ENCODE data around the gene SEMA7A. TPM values are rescaled to one million over a fixed set of nuclear protein-coding genes. Genes with fewer than 3 reads are reported as not detected.

SEMA7A gene
- total RNA-seq, 1 donor from 2014 or later: 178 TPM

DNA sequence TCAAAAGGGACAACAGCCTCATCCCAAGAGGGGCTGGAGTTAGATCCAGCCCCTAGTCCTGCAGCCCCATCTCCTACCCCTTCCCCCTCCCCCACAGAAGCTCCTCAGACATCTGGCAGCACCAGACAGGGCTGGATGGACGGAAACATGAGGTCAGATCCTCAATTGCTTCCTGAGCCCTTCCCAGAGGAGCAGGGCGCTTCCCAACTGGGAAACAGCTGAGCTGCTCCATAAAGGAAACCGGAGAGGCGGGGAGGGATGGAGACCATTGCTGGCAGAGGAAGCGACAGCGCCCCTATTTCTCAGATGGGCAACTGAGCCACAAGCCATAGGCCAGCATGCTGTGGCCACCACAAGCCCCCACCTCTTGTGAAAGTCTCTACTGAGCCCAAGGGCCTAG is 48.0 kb downstream of the SEMA7A start:
- ATAC-seq (ENCODE audit: low read depth) (no peak), DNase-seq (no peak)
- Mint-ChIP-seq H3K9me3 (no peaks in the 10 kb centered on the region), H3K36me3 (ENCODE audit: low read depth) (no peaks in the 10 kb centered on the region), H3K27ac (peak overlapping the region; percentile 97), H3K4me1 (peaks cover 84% of the 10 kb centered on the region), H3K27me3 (no peaks in the 10 kb centered on the region), H3K4me3 (peak overlapping the region; percentile 75)
- POLR2A ChIA-PET: interaction anchor here (0.5 to 14.2 kb wide), 11 partner anchors 10 to 1352 kb away, joined by 3 to 563 read pairs (median 6); partner anchors contain the start of gene SEMA7A
- intact Hi-C loops (cut with micrococcal nuclease): loop anchor here (1.0 kb wide), 3 partner anchors 11 to 76 kb away; partner anchors contain the start of gene UBL7
- CTCF ChIA-PET: interaction anchor here (1.3 to 12.5 kb wide), 5 partner anchors 9 to 402 kb away, joined by 4 to 403 read pairs (median 29); partner anchors contain the start of gene SEMA7A
- TF ChIP-seq, protein P1, sequence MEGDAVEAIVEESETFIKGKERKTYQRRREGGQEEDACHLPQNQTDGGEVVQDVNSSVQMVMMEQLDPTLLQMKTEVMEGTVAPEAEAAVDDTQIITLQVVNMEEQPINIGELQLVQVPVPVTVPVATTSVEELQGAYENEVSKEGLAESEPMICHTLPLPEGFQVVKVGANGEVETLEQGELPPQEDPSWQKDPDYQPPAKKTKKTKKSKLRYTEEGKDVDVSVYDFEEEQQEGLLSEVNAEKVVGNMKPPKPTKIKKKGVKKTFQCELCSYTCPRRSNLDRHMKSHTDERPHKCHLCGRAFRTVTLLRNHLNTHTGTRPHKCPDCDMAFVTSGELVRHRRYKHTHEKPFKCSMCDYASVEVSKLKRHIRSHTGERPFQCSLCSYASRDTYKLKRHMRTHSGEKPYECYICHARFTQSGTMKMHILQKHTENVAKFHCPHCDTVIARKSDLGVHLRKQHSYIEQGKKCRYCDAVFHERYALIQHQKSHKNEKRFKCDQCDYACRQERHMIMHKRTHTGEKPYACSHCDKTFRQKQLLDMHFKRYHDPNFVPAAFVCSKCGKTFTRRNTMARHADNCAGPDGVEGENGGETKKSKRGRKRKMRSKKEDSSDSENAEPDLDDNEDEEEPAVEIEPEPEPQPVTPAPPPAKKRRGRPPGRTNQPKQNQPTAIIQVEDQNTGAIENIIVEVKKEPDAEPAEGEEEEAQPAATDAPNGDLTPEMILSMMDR (IDR thresholded peaks at IDR 0.05): no peak

DNA sequence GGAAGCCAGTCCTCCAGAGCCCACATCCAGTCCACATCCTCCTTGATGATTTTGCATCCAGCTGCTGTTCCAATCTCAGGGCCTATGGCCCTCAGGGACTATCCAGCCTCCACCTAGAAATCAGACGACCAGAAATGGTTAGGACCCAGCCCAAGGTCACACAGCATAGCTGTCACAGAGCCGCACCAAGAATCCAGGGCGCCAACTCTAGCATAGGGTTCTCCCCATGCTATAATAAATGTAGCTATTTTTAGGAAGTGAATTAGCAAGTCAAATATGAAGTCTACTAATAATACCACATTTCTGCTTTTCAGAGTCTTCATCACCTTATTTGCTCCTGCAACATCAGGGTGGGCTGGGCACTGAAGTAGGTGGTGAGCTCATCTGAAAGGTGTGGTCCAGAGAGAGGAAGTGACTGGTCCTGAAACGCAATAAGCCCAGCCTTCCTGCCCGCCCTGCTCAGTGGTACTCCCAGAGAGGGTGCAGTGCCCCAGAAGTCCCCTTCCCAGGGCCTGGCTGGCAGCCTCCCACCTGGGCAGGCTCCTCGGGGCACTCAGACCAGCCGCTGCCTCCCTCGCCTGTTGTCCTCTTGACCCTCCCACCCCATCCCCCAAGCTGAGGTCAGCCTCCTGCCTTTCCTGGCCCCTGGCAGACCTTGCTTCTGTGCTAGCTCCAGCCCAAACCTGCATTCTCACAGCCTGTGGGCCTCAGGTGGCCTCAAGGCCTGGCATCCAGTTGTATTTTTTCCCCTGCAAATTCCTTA is 48.7 kb downstream of the SEMA7A start:
- H3K9me3 Mint-ChIP-seq: no peaks in the 10 kb centered on the region
- no peaks in the 10 kb centered on the region for H3K36me3 Mint-ChIP-seq (ENCODE audit: low read depth)
- intact Hi-C loops (cut with micrococcal nuclease): loop anchor here (1.0 kb wide), 3 partner anchors 11 to 76 kb away; partner anchors contain the start of gene UBL7
- H3K27ac Mint-ChIP-seq: peak overlapping the region; percentile 97
- peaks cover 77% of the 10 kb centered on the region for H3K4me1 Mint-ChIP-seq
- peak overlapping the region; percentile 75 for H3K4me3 Mint-ChIP-seq
- DNase-seq (peak; percentile 67), ATAC-seq (ENCODE audit: low read depth) (peak; percentile 82)
- TF ChIP-seq, protein P1 (IDR thresholded peaks at IDR 0.05): no peak
- CTCF ChIA-PET: interaction anchor here (0.6 to 12.5 kb wide), 12 partner anchors 9 to 723 kb away, joined by 3 to 403 read pairs (median 7); partner anchors contain the start of genes SEMA7A and UBL7
- H3K27me3 Mint-ChIP-seq: no peaks in the 10 kb centered on the region
- POLR2A ChIA-PET: interaction anchor here (0.5 to 14.2 kb wide), 21 partner anchors 9 to 1353 kb away, joined by 3 to 563 read pairs (median 4); partner anchors contain the start of genes CSK, SEMA7A and UBL7

DNA sequence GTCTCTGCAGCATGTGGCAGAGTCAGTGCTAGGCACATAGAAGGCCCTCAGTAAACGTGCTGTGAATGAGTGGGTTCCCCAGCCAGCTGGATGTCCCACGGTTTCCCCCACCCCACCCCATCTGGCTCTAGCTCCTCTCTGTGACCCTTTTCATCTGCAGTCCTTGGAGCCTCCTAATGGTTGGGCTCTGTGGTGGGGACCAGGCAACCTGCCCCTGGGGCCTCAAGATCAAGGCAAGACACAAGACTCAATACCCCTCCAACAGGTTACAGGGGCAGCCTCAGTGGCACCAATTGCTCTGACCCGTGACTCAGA is 49.2 kb downstream of the SEMA7A start:
- intact Hi-C loops (cut with micrococcal nuclease): no loop called here
- TF ChIP-seq, protein P1 (IDR thresholded peaks at IDR 0.05): no peak
- peak overlapping the region; percentile 75 for H3K4me3 Mint-ChIP-seq
- no peaks in the 10 kb centered on the region for H3K27me3 Mint-ChIP-seq
- CTCF ChIA-PET: interaction anchor here (0.6 to 12.5 kb wide), 11 partner anchors 8 to 723 kb away, joined by 3 to 403 read pairs (median 8); partner anchors contain the start of genes SEMA7A and UBL7
- no peaks in the 10 kb centered on the region for H3K9me3 Mint-ChIP-seq
- H3K4me1 Mint-ChIP-seq: peaks cover 76% of the 10 kb centered on the region
- no peaks in the 10 kb centered on the region for H3K36me3 Mint-ChIP-seq (ENCODE audit: low read depth)
- no peak for DNase-seq
- peak overlapping the region; percentile 97 for H3K27ac Mint-ChIP-seq
- POLR2A ChIA-PET: interaction anchor here (0.6 to 14.2 kb wide), 20 partner anchors 8 to 415 kb away, joined by 3 to 563 read pairs (median 4); partner anchors contain the start of genes CSK, SEMA7A and UBL7
- ATAC-seq (ENCODE audit: low read depth): no peak

DNA sequence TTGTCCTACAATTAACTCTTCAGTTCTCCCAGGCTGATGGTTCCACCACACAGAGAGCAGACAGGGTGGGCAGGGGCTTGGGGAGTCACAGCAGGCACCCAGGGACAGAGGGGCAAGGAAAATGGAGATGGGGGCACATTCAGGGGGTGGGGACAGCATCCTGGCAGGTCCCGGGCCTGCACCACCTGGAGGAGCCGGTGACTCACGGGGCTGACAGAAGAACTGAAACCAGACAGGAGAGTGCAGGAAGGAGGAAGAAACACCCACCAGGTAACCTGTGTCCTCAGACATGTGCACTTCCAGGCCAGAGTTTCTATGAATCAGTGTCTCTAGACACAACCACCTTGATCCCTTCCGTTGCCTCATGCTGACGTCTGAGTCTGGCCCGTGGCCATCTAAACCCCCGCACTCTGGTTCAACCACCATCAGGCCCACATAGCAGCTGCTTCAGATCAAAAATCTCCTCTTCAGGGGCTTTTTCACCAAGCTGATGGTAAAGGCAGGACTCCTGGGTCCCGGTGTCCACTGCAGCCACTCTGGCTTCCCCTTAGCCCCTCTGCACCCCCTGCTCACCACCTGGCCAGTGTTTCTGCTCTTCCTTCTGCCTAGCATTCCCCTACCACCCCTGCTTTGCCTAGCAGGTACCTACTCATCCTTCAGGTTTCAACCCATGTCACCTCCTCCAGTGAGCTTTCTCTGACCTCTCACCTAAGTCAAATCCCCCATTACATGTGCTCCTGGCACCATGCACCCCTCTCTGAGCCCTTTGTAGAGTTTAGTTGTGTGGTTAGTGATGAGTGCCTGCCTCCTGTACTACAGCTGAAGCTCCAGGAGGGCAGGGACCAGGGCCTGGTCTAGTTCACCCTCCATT is 49.8 kb downstream of the SEMA7A start:
- ChIA-PET POLR2A (interaction anchor here (0.6 to 14.2 kb wide), 18 partner anchors 9 to 490 kb away, joined by 3 to 563 read pairs (median 6); partner anchors contain the start of genes CSK, SEMA7A and UBL7), CTCF (interaction anchor here (1.3 to 12.5 kb wide), 9 partner anchors 8 to 106 kb away, joined by 4 to 403 read pairs (median 10); partner anchors contain the start of genes SEMA7A and UBL7)
- peak overlapping the region; percentile 97 for H3K27ac Mint-ChIP-seq
- H3K27me3 Mint-ChIP-seq: no peaks in the 10 kb centered on the region
- H3K4me1 Mint-ChIP-seq: peaks cover 78% of the 10 kb centered on the region
- no peaks in the 10 kb centered on the region for H3K9me3 Mint-ChIP-seq
- no peaks in the 10 kb centered on the region for H3K36me3 Mint-ChIP-seq (ENCODE audit: low read depth)
- TF ChIP-seq, protein P1 (IDR thresholded peaks at IDR 0.05): no peak
- DNase-seq (peak; percentile 70), ATAC-seq (ENCODE audit: low read depth) (peak; percentile 49)
- H3K4me3 Mint-ChIP-seq: peak overlapping the region; percentile 75
- intact Hi-C loops (cut with micrococcal nuclease): loop anchor here (1.0 kb wide), 1 partner anchor 50 kb away; no protein-coding TSS in a partner anchor

Measured in activated B cell treated with CpG ODN at 0.5 μM for 24 hours (primary cell).